Amniotic stem cell (primary cell): ENCODE measurements around the gene IQCK.
"Not testable (repeated sequence)": the region's sequence is repeated elsewhere in the genome, so short reads cannot be mapped to it uniquely, and the experiment has no call there.

Experiments used
- DNase-seq: peaks from one replicate; lab custom pipeline; 2025; lab: John Stamatoyannopoulos, UW

Gene IQCK

GRCh38 chr16:19757762-19758595, 39.9 kb downstream of the IQCK start:
- DNase-seq: no peak

- no peak for DNase-seq
Observed at GRCh38 chr16:19760356-19761060, 42.4 kb downstream of the IQCK start.

- no peak for DNase-seq
Observed at GRCh38 chr16:19765860-19766553, 47.9 kb downstream of the IQCK start.

GRCh38 chr16:19766554-19766884, 48.4 kb downstream of the IQCK start:
- DNase-seq: no peak

GRCh38 chr16:19766988-19767387, 48.9 kb downstream of the IQCK start:
- DNase-seq: no peak

GRCh38 chr16:19767497-19767896, 49.4 kb downstream of the IQCK start:
- no peak for DNase-seq

- DNase-seq: no peak
Observed at GRCh38 chr16:19769239-19769638, 51.2 kb downstream of the IQCK start.

GRCh38 chr16:19771040-19771439, 53.0 kb downstream of the IQCK start:
- no peak for DNase-seq

GRCh38 chr16:19771796-19772195, 53.7 kb downstream of the IQCK start:
- DNase-seq: no peak

GRCh38 chr16:19774024-19774423, 56.0 kb downstream of the IQCK start:
- no peak for DNase-seq

- no peak for DNase-seq
Observed at GRCh38 chr16:19776147-19776546, 58.1 kb downstream of the IQCK start.

- no peak for DNase-seq
Observed at GRCh38 chr16:19776565-19776964, 58.5 kb downstream of the IQCK start.

- no peak for DNase-seq
Observed at GRCh38 chr16:19780321-19780720, 62.2 kb downstream of the IQCK start.

GRCh38 chr16:19781226-19781625, 63.2 kb downstream of the IQCK start:
- DNase-seq: no peak

GRCh38 chr16:19783363-19784182, 65.5 kb downstream of the IQCK start:
- DNase-seq: no peak

- DNase-seq: no peak
Observed at GRCh38 chr16:19784183-19784736, 66.2 kb downstream of the IQCK start.

- no peak for DNase-seq
Observed at GRCh38 chr16:19785081-19785480, 67.0 kb downstream of the IQCK start.

GRCh38 chr16:19785512-19786130, 67.5 kb downstream of the IQCK start:
- DNase-seq: no peak

GRCh38 chr16:19801369-19801768, 83.3 kb downstream of the IQCK start:
- DNase-seq: not testable (repeated sequence)

GRCh38 chr16:19801824-19802223, 83.8 kb downstream of the IQCK start:
- not testable (repeated sequence) for DNase-seq

GRCh38 chr16:19802612-19803011, 84.5 kb downstream of the IQCK start:
- DNase-seq: no peak
